Bronchial epithelial cell (primary cell): Measurements from ENCODE around the gene ELOVL1. TPM values are rescaled to one million over a fixed set of nuclear protein-coding genes. Genes with fewer than 3 reads are reported as not detected.

Experiments
- DNase-seq: peaks from one replicate; pipeline ENCODE4 v3.0.0-alpha.2; 2010; ENCODE audit warnings: low read depth
- FAIRE-seq: peaks from 2 replicates; lab custom pipeline; 2011; peaks lifted over from hg19 to GRCh38; lab: Jason Lieb, UNC
- H3K27me3 ChIP-seq: 2 replicates; pipeline ENCODE4 v1.5.1; 2011; ENCODE audit warnings: low read length; ENCODE audit not compliant: control insufficient read depth, insufficient read depth
- H3K36me3 ChIP-seq: 2 replicates; pipeline ENCODE4 v1.5.1; 2011; ENCODE audit warnings: low read length; ENCODE audit not compliant: control insufficient read depth, insufficient read depth
- H3K4me3 ChIP-seq: 2 replicates; pipeline ENCODE4 v1.5.1; 2011; ENCODE audit warnings: mild to moderate bottlenecking, low read depth, low read length, control low read depth
- CTCF ChIP-seq: IDR thresholded peaks from 2 replicates; pipeline ENCODE4 v1.5.1; 2011; ENCODE audit warnings: mild to moderate bottlenecking, moderate library complexity, low read length, control low read depth, inconsistent platforms; ENCODE audit not compliant: insufficient read depth, severe bottlenecking
- total RNA-seq: library from RNA; depleted of rRNA; stranded (reverse); fragments of >200 nt; gene quantifications from 2 replicates; pipeline ENCODE4 v1.2.1, GENCODE V29; 2014

The ELOVL1 gene
- total RNA-seq, 1 donor from 2014 or later, result 55.8 TPM

GRCh38 chr1:43363283-43363934 is 4.4 kb downstream of the ELOVL1 start:
- DNase-seq, result no peak
- no peak for FAIRE-seq
- peaks cover 30% of the 10 kb centered on the region for H3K36me3 ChIP-seq
- no peak for TF ChIP-seq CTCF
- no peaks in the 10 kb centered on the region for H3K27me3 ChIP-seq
- H3K4me3 ChIP-seq, result no peak overlapping the region

- DNase-seq (no peak), FAIRE-seq (no peak)
- TF ChIP-seq CTCF, result no peak
- Histone ChIP-seq H3K36me3 (peaks cover 29% of the 10 kb centered on the region), H3K4me3 (no peak overlapping the region), H3K27me3 (no peaks in the 10 kb centered on the region)
Observed at GRCh38 chr1:43360616-43361015, 7.2 kb downstream of the ELOVL1 start.

GRCh38 chr1:43359696-43360095 is 8.1 kb downstream of the ELOVL1 start:
- Histone ChIP-seq H3K4me3 (peak overlapping the region; percentile 67), H3K36me3 (peaks cover 20% of the 10 kb centered on the region), H3K27me3 (no peaks in the 10 kb centered on the region)
- no peak for TF ChIP-seq CTCF
- DNase-seq (no peak), FAIRE-seq (no peak)

GRCh38 chr1:43358746-43359693 is 8.8 kb downstream of the ELOVL1 start, which contains the start of gene CDC20:
Gene CDC20, plus strand, starts transcription at chr1:43358981. Its CDS starts 235 bp downstream, at chr1:43359216.
- no peak for TF ChIP-seq CTCF
- FAIRE-seq, result no peak
- peak; percentile 92 for DNase-seq

GRCh38 chr1:43358121-43358745 is 9.6 kb downstream of the ELOVL1 start:
- Histone ChIP-seq H3K4me3 (peak overlapping the region; percentile 67), H3K27me3 (no peaks in the 10 kb centered on the region), H3K36me3 (peaks cover 5% of the 10 kb centered on the region)
- DNase-seq (peak; percentile 66), FAIRE-seq (no peak)
- peak; percentile 64 for TF ChIP-seq CTCF

More at GRCh38 chr1:43358746-43359693, 8.8 kb downstream of the ELOVL1 start, which contains the start of gene CDC20:
- H3K4me3 ChIP-seq, result peak within 1 kb of the TSS; percentile 67
- H3K27me3 ChIP-seq, result no peaks in the 10 kb centered on the region
- peaks cover 13% of the 10 kb centered on the region for H3K36me3 ChIP-seq
